A673 (cell line): ENCODE measurements around the gene MYCT1. TPM values are rescaled to one million over a fixed set of nuclear protein-coding genes. Genes with fewer than 3 reads are reported as not detected.

Experiments
- BruUV-seq: library from RNA; stranded (reverse); fragments of 400-500 nt; replicated peaks from 2 replicates; lab custom pipeline; 2021; lab: Mats Ljungman, UMichigan
- CTCF ChIA-PET: fragments of 300-600 bp; sonication (Branson Sonifier 250); formaldehyde crosslinking; loops from one replicate; lab custom pipeline; 2022; ENCODE audit warnings: antibody characterized with exemption; lab: Charles Lee
- POLR2A ChIA-PET: fragments of 300-600 bp; sonication (Branson Sonifier 250); formaldehyde crosslinking; loops from one replicate; lab custom pipeline; 2022; ENCODE audit warnings: antibody characterized with exemption; ENCODE audit not compliant: low non-redundant PET; lab: Charles Lee
- DNase-seq: peaks from one replicate; pipeline ENCODE4 v3.0.0-alpha.2; 2015; ENCODE audit warnings: low spot score
- H3K27ac ChIP-seq: fragments of 200-600 bp; sonication (generic); 2 replicates; pipeline ENCODE4 v1.5.1; 2016; ENCODE audit warnings: mixed run types, low read depth, mild to moderate bottlenecking, mixed read lengths, antibody characterized with exemption, low read length; ENCODE audit not compliant: poor library complexity, severe bottlenecking
- H3K27me3 ChIP-seq: fragments of 200-600 bp; sonication (generic); replicated peaks from 2 replicates; pipeline ENCODE4 v1.6.1; 2017; ENCODE audit warnings: mixed run types, low read depth, mild to moderate bottlenecking, mixed read lengths, antibody characterized with exemption, low read length; ENCODE audit not compliant: insufficient read depth, poor library complexity
- H3K36me3 ChIP-seq: fragments of 200-600 bp; sonication (generic); 2 replicates; pipeline ENCODE4 v1.6.1; 2016; ENCODE audit warnings: mixed run types, mild to moderate bottlenecking, mixed read lengths, antibody characterized with exemption, low read length; ENCODE audit not compliant: insufficient read depth, poor library complexity, severe bottlenecking
- H3K4me1 ChIP-seq: fragments of 200-600 bp; sonication (generic); 2 replicates; pipeline ENCODE4 v1.6.1; 2017; ENCODE audit warnings: mixed run types, mild to moderate bottlenecking, mixed read lengths, antibody characterized with exemption, low read length; ENCODE audit not compliant: insufficient read depth, poor library complexity, severe bottlenecking
- H3K4me3 ChIP-seq: fragments of 200-600 bp; sonication (generic); 2 replicates; pipeline ENCODE4 v1.5.1; 2016; ENCODE audit warnings: low read depth, mixed run types, mild to moderate bottlenecking, mixed read lengths, low read length; ENCODE audit not compliant: poor library complexity, severe bottlenecking
- H3K9me3 ChIP-seq: fragments of 200-600 bp; sonication (generic); 2 replicates; pipeline ENCODE4 v1.6.1; 2016; ENCODE audit warnings: mixed run types, low read depth, mild to moderate bottlenecking, mixed read lengths, antibody characterized with exemption, low read length; ENCODE audit not compliant: poor library complexity, severe bottlenecking
- CTCF ChIP-seq: fragments of 300-800, 200-600 bp; sonication (generic); conservative IDR thresholded peaks from 2 replicates; pipeline ENCODE4 v1.5.1; 2017; ENCODE audit warnings: low read depth, mild to moderate bottlenecking, antibody characterized with exemption, low read length, moderate library complexity, mixed read lengths
- EZH2 ChIP-seq: fragments of 200-600 bp; sonication (generic); IDR thresholded peaks from 2 replicates; pipeline ENCODE4 v1.6.1; 2017; ENCODE audit warnings: borderline replicate concordance, low read depth, mild to moderate bottlenecking, mixed read lengths, antibody characterized with exemption, low read length; ENCODE audit not compliant: poor library complexity, severe bottlenecking
- intact Hi-C: fragments of 100-400 bp; cut with micrococcal nuclease; formaldehyde crosslinking; loops from one replicate; pipeline ENCODE4 v1.10.0; 2022; ENCODE audit not compliant: unreplicated experiment
- total RNA-seq: library from RNA; stranded (reverse); gene quantifications from 2 replicates; pipeline ENCODE4 v1.2.3, GENCODE V29; 2021

The MYCT1 gene
- total RNA-seq, 1 experiment from 2014 or later = not detected

DNA sequence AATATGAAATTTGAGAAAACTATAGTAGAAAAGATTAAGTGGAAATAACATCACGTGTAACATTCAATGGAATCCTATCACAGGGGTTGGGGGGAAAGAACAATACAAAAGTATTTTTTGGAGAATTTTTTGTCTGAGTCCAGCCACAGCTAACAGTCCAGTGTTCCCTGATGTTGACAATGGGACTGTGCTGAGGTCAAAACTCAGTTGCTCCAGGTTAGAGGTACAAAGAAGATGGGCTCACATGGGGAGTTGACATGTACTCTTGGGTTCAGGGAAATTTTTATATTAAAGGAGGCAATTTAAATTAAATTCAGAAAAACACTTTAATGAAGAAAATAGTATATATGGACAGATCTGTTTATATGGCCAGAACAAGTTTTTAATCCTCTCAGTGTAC lies 995 bp downstream of the MYCT1 start:
- DNase-seq = no peak
- Histone ChIP-seq H3K36me3 (no peaks in the 10 kb centered on the region), H3K4me3 (no peak overlapping the region), H3K4me1 (no peaks in the 10 kb centered on the region), H3K9me3 (no peaks in the 10 kb centered on the region), H3K27ac (no peak overlapping the region), H3K27me3 (peaks cover 36% of the 10 kb centered on the region)
- ChIA-PET CTCF (no interaction called here), POLR2A (interaction anchor here (0.6 kb wide), 1 partner anchor 17 kb away, joined by 3 read pairs; no protein-coding TSS in a partner anchor)
- intact Hi-C loops = no loop called here
- no TSS peak for BruUV-seq
- TF ChIP-seq EZH2 (no peak), CTCF (no peak)

DNA sequence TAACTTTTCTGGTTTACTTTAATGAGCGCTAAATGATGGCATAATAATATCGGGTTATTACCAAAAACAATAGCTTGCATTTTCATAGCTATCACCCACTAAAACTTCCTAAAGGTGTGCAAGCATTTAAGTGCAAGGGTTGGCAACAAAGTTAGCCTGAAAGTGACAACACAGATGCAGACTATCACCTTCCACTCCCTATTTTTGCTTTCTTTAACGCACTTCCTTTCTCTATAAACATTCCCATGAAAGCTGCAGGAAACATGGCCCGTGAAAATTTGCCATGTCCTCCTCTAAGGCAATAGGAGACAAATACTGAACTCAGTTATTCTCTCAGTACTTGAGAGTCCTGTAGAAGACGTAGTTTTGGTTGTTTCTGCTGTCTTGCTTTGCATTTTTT lies 2.7 kb downstream of the MYCT1 start:
- ChIA-PET CTCF (no interaction called here), POLR2A (interaction anchor here (0.6 kb wide), 1 partner anchor 225 kb away, joined by 3 read pairs; no protein-coding TSS in a partner anchor)
- no peaks in the 10 kb centered on the region for H3K36me3 ChIP-seq
- no peak overlapping the region for H3K4me3 ChIP-seq
- no peaks in the 10 kb centered on the region for H3K4me1 ChIP-seq
- DNase-seq = no peak
- peaks cover 28% of the 10 kb centered on the region for H3K27me3 ChIP-seq
- TF ChIP-seq EZH2 = no peak
- TF ChIP-seq CTCF = no peak
- H3K27ac ChIP-seq = no peak overlapping the region
- intact Hi-C loops = no loop called here
- BruUV-seq = no TSS peak
- no peaks in the 10 kb centered on the region for H3K9me3 ChIP-seq

DNA sequence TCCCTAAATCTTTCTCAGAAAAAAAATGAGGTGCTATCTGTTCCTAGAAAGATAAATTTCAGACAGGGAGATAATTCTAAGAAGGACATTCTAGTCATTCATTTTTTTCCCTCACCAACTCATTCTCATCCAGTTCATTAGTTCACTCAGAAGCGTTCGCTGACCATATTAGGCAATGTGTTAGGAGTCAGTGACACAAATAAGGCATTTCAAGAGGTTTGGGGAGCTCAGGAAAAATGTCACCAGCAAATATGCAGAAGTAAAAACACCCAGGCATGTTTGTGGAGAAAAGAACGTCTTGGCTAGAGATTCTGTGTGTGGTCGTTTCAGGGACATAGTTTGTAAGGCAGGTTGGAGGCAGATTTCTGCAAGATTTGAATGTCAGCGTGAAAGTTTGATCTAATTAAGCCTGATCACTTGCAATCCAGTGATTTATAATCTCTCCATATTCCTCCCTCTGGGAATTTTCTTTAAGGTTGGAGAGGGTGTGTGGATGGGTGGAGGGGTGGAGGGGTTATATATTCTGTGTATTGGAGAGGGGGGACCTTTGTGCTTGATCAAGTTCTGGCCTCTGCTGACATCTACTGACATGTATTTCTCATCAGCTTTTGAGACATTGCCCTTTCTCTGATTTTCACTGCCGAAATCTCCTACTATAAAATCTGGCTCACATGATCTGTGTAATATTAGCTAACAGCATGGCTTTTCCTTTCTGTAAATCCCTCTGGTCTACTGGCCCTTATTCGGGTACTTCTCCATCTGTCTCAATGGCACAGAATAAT lies 3.6 kb downstream of the MYCT1 start:
- ChIA-PET POLR2A (interaction anchor here (0.6 kb wide), 1 partner anchor 224 kb away, joined by 3 read pairs; no protein-coding TSS in a partner anchor), CTCF (no interaction called here)
- Histone ChIP-seq H3K27me3 (peaks cover 28% of the 10 kb centered on the region), H3K27ac (no peak overlapping the region), H3K9me3 (no peaks in the 10 kb centered on the region), H3K4me3 (no peak overlapping the region), H3K36me3 (no peaks in the 10 kb centered on the region), H3K4me1 (no peaks in the 10 kb centered on the region)
- DNase-seq = peak; percentile 3
- BruUV-seq = no TSS peak
- TF ChIP-seq CTCF (0 out of 2 replicates have a peak, but pooled peaks have one; percentile 22), EZH2 (no peak)
- intact Hi-C loops = no loop called here
